Breast epithelium (tissue), 3 donors: ENCODE results near the gene PTPN14.

Experiments used
- CTCF ChIP-seq, 3 donors: fragments of 450-650 bp; IDR thresholded peaks; one replicate each; pipeline ENCODE4 v1.5.1; 2016 to 2017; ENCODE audit warnings: antibody characterized with exemption in 3 of 3, mild to moderate bottlenecking in 3 of 3, moderate library complexity in 3 of 3
- POLR2A ChIP-seq: fragments of 450-650 bp; IDR thresholded peaks from one replicate; pipeline ENCODE4 v1.6.1; 2016; ENCODE audit warnings: antibody characterized with exemption, mild to moderate bottlenecking, moderate library complexity

GRCh38 chr1:214467078-214467585 lies 84.3 kb downstream of the PTPN14 start:
- TF ChIP-seq POLR2A = no peak
- TF ChIP-seq CTCF (IDR thresholded peaks at IDR 0.05) = no peak
